DND-41 (cell line): Measurements from ENCODE around the gene CRYGA.
"Not testable (repeated sequence)": the region's sequence is repeated elsewhere in the genome, so short reads cannot be mapped to it uniquely, and the experiment has no call there.

Source experiments
- CTCF ChIP-seq: IDR thresholded peaks from 2 replicates; pipeline ENCODE4 v1.5.1; 2012; ENCODE audit warnings: borderline replicate concordance, low read length, moderate library complexity, mild to moderate bottlenecking; ENCODE audit not compliant: poor library complexity, severe bottlenecking; ENCODE audit errors: extremely low read depth
- EZH2 ChIP-seq: IDR thresholded peaks from 3 replicates; pipeline ENCODE4 v1.6.1; 2012; ENCODE audit warnings: borderline replicate concordance, low read depth, mild to moderate bottlenecking, moderate library complexity, low read length, inconsistent platforms; ENCODE audit not compliant: severe bottlenecking

- TF ChIP-seq CTCF, EZH2: not testable (repeated sequence)
Observed at GRCh38 chr2:208138334-208138733, 25.1 kb downstream of the CRYGA start.
